DMS79 treated with DMSO at 0.1 percent for 48 hours (cell line): Measurements from ENCODE around the gene HYKK.
"Not testable (repeated sequence)": the region's sequence is repeated elsewhere in the genome, so short reads cannot be mapped to it uniquely, and the experiment has no call there.

Experiments used
- DNase-seq: peaks from one replicate; lab custom pipeline; 2025; lab: John Stamatoyannopoulos, UW

The HYKK gene

GRCh38 chr15:78506971-78507830 is at the start of gene HYKK:
HYKK (plus strand) TSS chr15:78507577; CDS start chr15:78513089, 5,512 bp downstream.
- peak; percentile 91 for DNase-seq

- no peak for DNase-seq
These were observed 46.6 kb upstream of the HYKK start for GRCh38 chr15:78460737-78461136.

- no peak for DNase-seq
These were observed 46.0 kb upstream of the HYKK start for GRCh38 chr15:78461171-78461888.

GRCh38 chr15:78469031-78469430 is 38.3 kb upstream of the HYKK start:
- DNase-seq = no peak

GRCh38 chr15:78477295-78477694 is 30.1 kb upstream of the HYKK start:
- no peak for DNase-seq

GRCh38 chr15:78479650-78480049 is 27.7 kb upstream of the HYKK start:
- DNase-seq = no peak

- DNase-seq = no peak
These were observed 25.5 kb upstream of the HYKK start for GRCh38 chr15:78481917-78482316.

- no peak for DNase-seq
These were observed 14.5 kb upstream of the HYKK start for GRCh38 chr15:78492872-78493271.

- no peak for DNase-seq
These were observed 5.5 kb upstream of the HYKK start for GRCh38 chr15:78501857-78502256.

- DNase-seq = no peak
These were observed 4.7 kb upstream of the HYKK start for GRCh38 chr15:78502641-78503040.

GRCh38 chr15:78507831-78508160 is 419 bp downstream of the HYKK start:
- no peak for DNase-seq

GRCh38 chr15:78508272-78508671 is 895 bp downstream of the HYKK start:
- no peak for DNase-seq

- no peak for DNase-seq
These were observed 2.4 kb downstream of the HYKK start for GRCh38 chr15:78509726-78510312.

- not testable (repeated sequence) for DNase-seq
These were observed 12.7 kb downstream of the HYKK start for GRCh38 chr15:78520035-78520434.

GRCh38 chr15:78524230-78524629 is 16.9 kb downstream of the HYKK start:
- no peak for DNase-seq

GRCh38 chr15:78527325-78527724 is 19.9 kb downstream of the HYKK start:
- no peak for DNase-seq

GRCh38 chr15:78533331-78533730 is 26.0 kb downstream of the HYKK start:
- DNase-seq = no peak

GRCh38 chr15:78536134-78536533 is 28.8 kb downstream of the HYKK start:
- DNase-seq = no peak

GRCh38 chr15:78537266-78537905 is 30.0 kb downstream of the HYKK start:
- no peak for DNase-seq

- DNase-seq = no peak
These were observed 31.0 kb downstream of the HYKK start for GRCh38 chr15:78538358-78538757.

- not testable (repeated sequence) for DNase-seq
These were observed 32.2 kb downstream of the HYKK start for GRCh38 chr15:78539464-78540140.
